ENCODE results near the gene BST2.

The BST2 gene

GRCh38 chr19:17394891-17395415 lies 10.5 kb downstream of the BST2 start:
- no peak overlapping the region for H3K4me3 ChIP-seq (ENCODE audit: low read depth, low read length)
- TF ChIP-seq, protein P1, sequence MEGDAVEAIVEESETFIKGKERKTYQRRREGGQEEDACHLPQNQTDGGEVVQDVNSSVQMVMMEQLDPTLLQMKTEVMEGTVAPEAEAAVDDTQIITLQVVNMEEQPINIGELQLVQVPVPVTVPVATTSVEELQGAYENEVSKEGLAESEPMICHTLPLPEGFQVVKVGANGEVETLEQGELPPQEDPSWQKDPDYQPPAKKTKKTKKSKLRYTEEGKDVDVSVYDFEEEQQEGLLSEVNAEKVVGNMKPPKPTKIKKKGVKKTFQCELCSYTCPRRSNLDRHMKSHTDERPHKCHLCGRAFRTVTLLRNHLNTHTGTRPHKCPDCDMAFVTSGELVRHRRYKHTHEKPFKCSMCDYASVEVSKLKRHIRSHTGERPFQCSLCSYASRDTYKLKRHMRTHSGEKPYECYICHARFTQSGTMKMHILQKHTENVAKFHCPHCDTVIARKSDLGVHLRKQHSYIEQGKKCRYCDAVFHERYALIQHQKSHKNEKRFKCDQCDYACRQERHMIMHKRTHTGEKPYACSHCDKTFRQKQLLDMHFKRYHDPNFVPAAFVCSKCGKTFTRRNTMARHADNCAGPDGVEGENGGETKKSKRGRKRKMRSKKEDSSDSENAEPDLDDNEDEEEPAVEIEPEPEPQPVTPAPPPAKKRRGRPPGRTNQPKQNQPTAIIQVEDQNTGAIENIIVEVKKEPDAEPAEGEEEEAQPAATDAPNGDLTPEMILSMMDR (IDR thresholded peaks at IDR 0.05; ENCODE audit: low read depth, low read length) = peak; percentile 44

GRCh38 chr19:17393914-17394313 lies 11.5 kb downstream of the BST2 start, which contains the start of gene CCDC194:
Gene CCDC194 (minus strand): TSS chr19:17394196. CDS start chr19:17394158, 38 bp downstream.
- no peak within 1 kb of the TSS for H3K4me3 ChIP-seq (ENCODE audit: low read depth, low read length)
- TF ChIP-seq, protein P1 (IDR thresholded peaks at IDR 0.05; ENCODE audit: low read depth, low read length) = no peak

DNA sequence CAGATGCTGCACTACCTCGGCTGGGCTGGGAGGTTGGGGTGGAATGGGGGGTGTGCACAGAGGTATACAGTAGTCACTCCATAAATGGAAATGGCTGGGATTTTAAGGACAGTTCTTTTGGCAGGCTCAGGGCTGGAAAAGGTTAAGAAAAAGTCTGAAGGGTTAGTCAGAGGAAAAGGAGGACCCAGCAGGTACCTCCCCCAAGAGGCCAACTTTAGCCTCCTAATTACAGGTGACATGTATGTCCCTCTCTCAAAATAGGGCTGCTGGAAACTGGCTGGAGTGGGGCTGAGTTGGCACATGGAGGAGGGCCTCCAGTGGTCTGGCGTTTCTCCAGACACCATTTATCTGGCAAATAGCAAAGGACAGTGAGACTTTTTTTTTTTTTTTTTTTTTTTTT lies 12.4 kb downstream of the BST2 start:
- H3K4me3 ChIP-seq (ENCODE audit: low read depth, low read length) = no peak overlapping the region
- TF ChIP-seq, protein P1 (IDR thresholded peaks at IDR 0.05; ENCODE audit: low read depth, low read length) = no peak

DNA sequence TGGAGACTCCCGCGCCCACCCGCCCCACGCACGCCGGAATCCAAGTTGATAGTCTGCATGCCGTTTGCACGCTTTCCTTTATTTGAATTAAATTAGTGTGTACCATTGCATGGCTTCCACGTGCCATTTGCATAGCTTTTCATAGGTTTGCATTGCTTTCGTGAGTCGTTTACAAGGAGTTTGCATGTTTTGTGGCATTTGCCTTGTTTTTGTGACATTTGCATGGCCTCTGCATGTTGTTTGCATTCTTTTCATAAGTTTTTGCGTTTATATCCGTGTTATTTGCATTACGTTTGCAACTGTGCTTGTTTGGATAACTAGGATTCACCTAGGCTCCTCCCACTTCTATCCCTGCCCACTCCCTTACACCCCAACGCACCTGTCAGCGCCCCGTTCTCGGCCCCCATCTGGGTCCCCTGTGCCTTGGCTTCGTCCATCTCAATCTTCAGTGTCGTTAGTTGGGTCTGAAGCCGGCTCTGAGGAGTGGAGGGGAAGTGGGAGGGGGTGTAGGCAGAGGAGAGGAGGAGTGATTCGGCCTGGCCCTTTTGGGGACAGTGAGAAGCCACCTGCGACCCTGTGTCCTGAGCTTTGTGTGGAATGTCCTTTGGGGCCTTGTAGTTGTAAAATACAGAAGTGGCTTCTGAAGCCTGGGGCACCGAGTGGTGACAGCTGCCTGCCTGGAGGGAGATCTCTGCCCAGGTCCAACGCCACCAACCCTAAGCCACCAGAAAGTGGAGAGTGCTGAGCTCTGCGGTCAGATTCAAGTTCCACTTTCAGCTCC lies 13.9 kb downstream of the BST2 start:
- TF ChIP-seq, protein P1 (IDR thresholded peaks at IDR 0.05; ENCODE audit: low read depth, low read length) = no peak
- H3K4me3 ChIP-seq (ENCODE audit: low read depth, low read length) = peak overlapping the region; percentile 46

DNA sequence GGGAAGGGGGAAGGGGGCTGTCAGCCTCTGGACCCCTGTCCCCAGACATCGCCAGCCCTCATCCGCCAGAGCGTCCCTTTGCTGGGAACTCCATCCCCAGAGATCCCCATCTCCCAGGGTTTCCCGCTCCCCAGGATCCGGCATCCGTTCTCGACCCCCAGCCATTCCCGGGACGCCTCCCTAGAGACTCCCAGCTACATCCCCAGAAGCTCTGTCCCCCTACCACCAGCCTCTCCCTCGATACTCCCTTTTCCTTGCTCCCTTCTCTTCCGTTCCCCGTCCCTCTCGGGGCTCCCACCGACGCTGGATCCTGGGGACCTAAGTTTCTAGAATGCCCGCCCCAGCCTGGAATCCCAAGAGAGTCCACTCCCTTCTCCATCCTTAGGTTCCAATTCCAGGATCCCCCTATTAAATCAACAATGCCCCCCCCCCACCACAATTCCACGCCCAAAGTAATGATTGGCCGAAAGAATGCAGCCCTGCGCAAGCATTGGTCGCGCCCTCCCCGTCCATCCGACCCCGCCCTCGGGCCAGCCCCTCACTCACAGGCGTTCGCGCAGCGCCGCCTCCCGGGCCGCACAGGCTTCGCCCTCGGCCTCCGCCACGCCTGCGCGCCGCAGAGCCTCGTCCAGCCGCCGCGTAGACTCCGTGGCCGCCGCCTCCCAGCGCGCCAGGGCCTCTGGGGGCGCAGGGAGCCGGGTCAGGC lies 14.6 kb downstream of the BST2 start:
- TF ChIP-seq, protein P1 (IDR thresholded peaks at IDR 0.05; ENCODE audit: low read depth, low read length) = peak; percentile 63
- peak overlapping the region; percentile 58 for H3K4me3 ChIP-seq (ENCODE audit: low read depth, low read length)

DNA sequence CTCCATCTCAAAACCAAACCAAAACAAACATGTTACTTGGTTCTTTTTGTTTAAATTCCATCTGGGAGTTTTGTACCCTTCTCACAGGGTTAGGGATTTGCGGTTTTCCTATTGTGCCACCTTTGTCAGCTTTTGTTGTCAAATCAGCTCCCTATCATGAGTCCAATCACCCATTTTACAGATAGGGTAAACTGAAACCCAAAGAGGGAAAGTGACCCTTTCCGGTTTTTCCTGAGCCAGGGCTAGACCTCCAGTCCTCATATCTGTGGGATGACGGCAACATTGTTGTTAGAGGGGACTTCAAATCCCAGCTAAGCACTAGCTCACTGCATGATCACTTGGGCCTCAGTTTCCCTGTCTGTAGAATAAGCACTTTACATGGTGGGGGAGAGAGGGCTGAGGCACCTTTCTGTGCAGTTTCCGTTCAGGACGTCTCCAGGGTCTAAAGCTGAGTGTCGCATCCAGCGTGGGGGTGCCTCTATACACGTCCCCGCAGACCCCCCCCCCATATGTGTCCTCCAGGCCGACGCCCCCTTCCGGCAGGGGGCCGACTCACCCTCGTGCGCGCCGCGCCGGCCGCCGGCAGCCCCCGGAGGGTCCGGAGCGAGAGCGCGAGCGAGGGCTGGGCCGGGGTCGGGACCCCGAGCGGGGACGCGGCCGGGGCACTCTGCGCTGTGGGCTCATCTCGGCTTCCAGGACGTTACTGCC lies 15.3 kb downstream of the BST2 start:
- peak overlapping the region; percentile 58 for H3K4me3 ChIP-seq (ENCODE audit: low read depth, low read length)
- TF ChIP-seq, protein P1 (IDR thresholded peaks at IDR 0.05; ENCODE audit: low read depth, low read length) = no peak
